Measurements from ENCODE around the gene CAMK2D.
"Not testable (repeated sequence)": the region's sequence is repeated elsewhere in the genome, so short reads cannot be mapped to it uniquely, and the experiment has no call there.

CAMK2D gene

DNA sequence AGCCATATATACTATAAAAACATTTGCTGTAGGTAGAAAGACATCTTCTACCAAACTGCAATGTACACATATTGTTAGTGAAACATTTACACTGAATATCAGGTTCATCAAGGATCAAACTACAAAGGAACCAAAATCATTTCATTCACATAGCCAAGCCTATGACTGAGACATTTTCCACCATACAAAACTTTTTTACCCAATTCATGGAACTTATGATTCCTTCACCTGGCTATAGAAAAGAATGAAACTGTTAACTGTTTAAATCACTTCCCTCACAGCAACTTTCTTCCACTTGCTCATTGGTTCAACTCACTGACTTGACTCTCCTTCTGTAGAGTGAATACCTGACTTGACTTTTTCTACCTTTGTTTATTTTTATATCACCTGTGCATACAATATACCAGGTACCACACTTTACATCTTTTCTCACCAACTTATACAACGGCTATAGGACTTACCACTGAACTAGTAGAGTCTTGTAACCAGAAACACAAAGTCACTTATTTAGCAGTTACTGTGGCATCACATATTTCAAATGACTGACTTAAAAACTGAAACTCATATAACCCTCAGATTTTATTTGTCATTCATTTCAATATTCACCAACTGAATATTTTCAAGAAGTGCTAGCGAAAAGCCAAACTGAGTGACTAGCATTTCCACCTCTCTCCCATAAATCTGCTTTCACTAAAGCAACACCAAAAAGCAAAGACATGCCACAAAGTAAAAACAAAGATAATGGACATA, 30.9 kb downstream of the CAMK2D start:
- DNase-seq (ENCODE audit: low read depth): no peak

GRCh38 chr4:113727802-113728201, 33.7 kb downstream of the CAMK2D start:
- DNase-seq (ENCODE audit: low read depth): no peak

GRCh38 chr4:113725963-113726362, 35.6 kb downstream of the CAMK2D start:
- no peak for DNase-seq (ENCODE audit: low read depth)

DNA sequence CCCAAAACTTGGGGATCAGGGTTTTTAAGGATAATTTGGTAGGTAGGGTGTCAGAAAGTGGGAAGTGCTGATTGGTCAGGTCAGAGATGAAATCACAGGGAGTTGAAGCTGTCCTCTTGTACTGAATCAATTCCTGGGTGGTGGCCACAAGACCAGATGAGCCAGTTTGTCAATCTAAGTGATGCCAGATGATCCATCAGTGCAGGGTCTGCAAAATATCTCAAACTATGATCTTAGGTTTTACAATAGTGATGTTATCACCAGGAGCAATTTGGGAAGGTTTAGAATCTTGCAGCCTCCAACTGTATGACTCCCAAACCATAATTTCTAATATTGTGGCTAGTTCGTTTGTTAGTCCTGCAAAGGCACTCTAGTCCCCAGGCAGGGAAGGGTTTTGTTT, 43.3 kb downstream of the CAMK2D start:
- no peak for DNase-seq (ENCODE audit: low read depth)

- no peak for DNase-seq (ENCODE audit: low read depth)
These were observed 49.5 kb downstream of the CAMK2D start for GRCh38 chr4:113711883-113712662.

- DNase-seq (ENCODE audit: low read depth): no peak
These were observed 53.3 kb downstream of the CAMK2D start for GRCh38 chr4:113708250-113708649.

DNA sequence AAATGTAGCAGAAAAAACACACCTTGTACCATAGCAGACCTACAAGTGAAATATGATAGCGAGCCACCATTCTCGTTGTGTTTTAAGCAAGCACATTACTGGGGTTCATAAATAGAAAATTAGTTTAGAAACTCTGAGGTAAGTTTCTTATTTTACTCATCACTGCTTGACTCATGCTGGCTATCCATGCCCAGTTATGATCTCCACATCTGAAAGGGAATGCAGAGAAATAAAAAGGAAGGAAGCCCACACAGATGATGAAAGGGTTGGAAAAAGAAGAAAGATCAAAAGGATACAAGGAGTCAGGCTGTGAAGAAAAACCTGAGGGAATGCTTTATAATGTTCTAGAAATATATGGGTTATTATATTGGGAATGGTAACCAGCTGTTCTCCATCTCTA, 54.5 kb downstream of the CAMK2D start:
- no peak for DNase-seq (ENCODE audit: low read depth)

DNA sequence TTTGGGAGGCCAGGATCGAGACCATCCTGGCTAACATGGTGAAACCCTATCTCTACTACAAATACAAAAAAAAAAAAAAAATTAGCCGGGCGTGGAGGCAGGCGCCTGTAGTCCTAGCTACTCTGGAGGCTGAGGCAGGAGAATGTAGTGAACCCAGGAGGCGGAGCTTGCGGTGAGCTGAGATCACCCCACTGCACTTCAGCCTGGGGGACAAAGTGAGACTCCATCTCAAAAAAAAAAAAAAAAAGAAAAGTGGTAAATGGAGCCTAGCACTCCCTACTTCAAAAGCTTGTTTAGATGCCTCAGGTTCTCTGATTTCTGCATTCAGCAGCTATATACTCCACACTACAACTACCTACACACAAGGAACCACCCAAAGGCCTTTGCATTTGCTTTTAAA, 56.4 kb downstream of the CAMK2D start:
- not testable (repeated sequence) for DNase-seq (ENCODE audit: low read depth)

- DNase-seq (ENCODE audit: low read depth): not testable (repeated sequence)
These were observed 58.9 kb downstream of the CAMK2D start for GRCh38 chr4:113702596-113702995.

DNA sequence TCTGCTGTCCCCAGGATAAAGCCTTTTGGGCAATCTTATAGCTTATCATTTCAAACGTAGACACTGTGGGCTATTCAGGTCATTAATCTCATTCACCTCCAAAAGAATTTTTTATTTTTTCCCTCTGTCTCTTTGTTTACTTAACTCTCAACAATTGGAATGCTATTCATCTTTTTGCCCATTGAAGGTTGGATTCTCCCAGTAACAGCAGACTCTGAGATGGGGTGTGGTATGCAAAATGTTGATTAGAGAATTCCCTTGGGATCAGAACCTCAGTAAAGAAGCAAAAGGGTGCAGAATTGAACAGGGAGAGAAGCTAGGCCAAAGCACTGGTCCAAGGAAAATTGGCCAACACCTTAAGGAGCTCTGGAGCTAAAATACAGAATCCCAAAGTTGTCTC, 60.4 kb downstream of the CAMK2D start:
- no peak for DNase-seq (ENCODE audit: low read depth)

GRCh38 chr4:113700602-113701150, 60.9 kb downstream of the CAMK2D start:
- DNase-seq (ENCODE audit: low read depth): no peak

DNA sequence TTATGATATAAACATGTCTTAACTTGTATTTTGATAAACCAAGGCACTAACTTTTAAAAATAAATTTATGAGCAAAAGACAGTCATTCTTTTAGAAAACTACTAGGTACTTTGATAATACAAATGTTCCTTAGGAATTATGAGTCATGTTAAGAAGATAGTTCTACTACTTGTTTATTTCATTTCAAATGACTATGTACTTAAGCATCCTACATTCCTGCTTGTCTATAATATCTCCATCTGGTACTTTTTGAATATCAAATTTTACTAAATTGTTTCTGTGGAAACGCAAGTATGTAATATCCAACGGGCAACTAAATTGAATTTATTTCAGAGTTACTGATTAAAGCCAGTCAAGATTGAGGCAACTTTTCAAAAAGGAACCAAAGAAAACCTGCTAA, 61.8 kb downstream of the CAMK2D start:
- DNase-seq (ENCODE audit: low read depth): no peak

- no peak for DNase-seq (ENCODE audit: low read depth)
These were observed 64.1 kb downstream of the CAMK2D start for GRCh38 chr4:113697429-113697828.

DNA sequence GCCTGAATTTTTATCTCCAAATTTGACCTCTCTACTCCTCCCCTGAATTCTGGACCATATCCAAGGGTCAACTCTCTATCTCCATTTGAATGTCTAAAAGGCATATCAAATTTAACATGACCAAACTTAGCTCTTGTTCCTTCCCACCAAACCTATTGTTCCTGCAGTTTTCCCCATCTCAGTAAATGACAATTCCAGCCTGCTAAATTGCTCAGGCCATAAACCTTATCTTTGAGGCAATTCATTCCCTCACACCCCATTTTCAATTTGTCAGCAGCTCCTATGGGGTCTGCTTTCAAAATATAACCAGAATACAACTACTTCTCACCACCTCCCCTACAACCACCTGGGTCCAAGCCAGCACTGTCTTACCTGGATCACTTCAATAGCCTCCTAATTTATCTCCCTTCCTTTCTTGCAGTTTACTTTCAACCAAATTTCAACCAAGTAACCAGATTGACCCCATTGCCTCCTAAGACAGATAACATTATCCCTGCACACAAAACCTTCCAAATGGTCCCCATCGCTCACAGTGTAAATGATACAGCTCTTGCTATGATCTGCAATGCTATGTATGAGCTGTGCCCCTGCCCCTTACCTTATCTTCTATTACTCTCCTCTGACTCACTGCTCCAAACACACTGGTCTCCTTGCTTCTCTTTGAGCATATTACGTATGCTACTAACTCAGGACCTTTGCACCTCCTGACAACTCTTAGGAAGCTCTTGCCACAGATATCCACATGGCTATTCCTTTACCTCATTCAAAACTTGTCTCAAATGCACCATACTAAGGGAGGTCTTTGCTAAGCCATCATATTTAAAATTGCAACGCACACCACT, 66.0 kb downstream of the CAMK2D start:
- DNase-seq (ENCODE audit: low read depth): no peak

DNA sequence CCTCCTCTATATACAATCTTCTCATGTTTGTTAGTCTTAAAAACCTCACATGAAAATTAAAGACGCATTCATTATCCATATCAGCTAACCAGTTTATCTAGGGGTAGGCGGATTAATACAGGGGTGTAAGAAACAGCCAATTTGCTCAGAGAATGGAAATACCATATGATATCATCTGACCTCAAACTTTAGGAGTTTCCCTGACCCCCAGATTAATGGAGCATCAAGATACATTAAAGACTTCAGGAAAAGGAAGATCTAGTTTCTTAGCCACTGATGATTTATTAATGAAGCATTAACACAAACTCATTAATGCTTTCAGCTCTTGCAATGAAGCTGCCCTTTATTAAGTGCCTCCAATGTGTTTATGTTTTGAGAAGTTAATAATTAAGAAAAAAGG, 67.5 kb downstream of the CAMK2D start:
- DNase-seq (ENCODE audit: low read depth): no peak

GRCh38 chr4:113692809-113693411, 68.6 kb downstream of the CAMK2D start:
- no peak for DNase-seq (ENCODE audit: low read depth)

GRCh38 chr4:113691676-113692075, 69.9 kb downstream of the CAMK2D start:
- DNase-seq (ENCODE audit: low read depth): no peak

- DNase-seq (ENCODE audit: low read depth): no peak
These were observed 72.1 kb downstream of the CAMK2D start for GRCh38 chr4:113689394-113689793.

- DNase-seq (ENCODE audit: low read depth): no peak
These were observed 74.3 kb downstream of the CAMK2D start for GRCh38 chr4:113687067-113687718.

DNA sequence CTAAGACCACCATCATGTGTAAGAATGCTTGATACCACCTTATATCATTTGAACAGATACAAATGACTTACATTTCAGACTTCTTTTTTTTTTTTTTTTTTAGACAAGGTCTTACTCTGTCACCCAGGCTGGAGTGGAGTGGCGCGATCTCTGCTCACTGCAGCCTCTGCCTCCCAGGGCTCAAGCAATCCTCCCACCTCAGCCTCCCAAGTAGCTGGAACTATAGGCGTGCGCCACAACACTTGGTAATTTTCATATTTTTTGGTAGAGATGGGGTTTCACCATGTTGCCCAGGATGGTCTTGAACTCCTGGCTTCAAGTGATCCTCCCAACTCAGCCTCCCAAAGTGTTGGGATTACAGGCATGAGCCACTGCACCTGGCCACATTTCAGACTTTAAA, 76.4 kb downstream of the CAMK2D start:
- DNase-seq (ENCODE audit: low read depth): not testable (repeated sequence)

- DNase-seq (ENCODE audit: low read depth): no peak
These were observed 76.9 kb downstream of the CAMK2D start for GRCh38 chr4:113684534-113685091.

All from fibroblast of the conjunctiva (primary cell).